H1 (cell line): ENCODE measurements around the gene CDC14B.

ENCODE experiments used
- CTCF ChIP-seq, 3 experiments: IDR thresholded peaks; 1 replicate in 2 of 3; 2 replicates in 1 of 3; pipeline versions ENCODE4 v1.5.1 to v1.6.1; 2011; ENCODE audit warnings: low read length in 3 of 3, mild to moderate bottlenecking in 3 of 3, inconsistent platforms in 2 of 3, low read depth in 1 of 3, moderate library complexity in 1 of 3; ENCODE audit not compliant: insufficient read depth in 1 of 3; ENCODE audit errors: control extremely low read depth in 1 of 3
- EZH2 ChIP-seq: fragments of 200-600 bp; sonication (generic); IDR thresholded peaks from 2 replicates; pipeline ENCODE4 v1.7.1; 2012; ENCODE audit warnings: low read depth, mild to moderate bottlenecking, moderate library complexity, low read length, inconsistent platforms; ENCODE audit not compliant: severe bottlenecking
- GABPA ChIP-seq: IDR thresholded peaks from 2 replicates; pipeline ENCODE4 v1.6.1; 2011; ENCODE audit warnings: mild to moderate bottlenecking, low read length, moderate library complexity, borderline replicate concordance; ENCODE audit not compliant: insufficient read depth
- HDAC2 ChIP-seq, 2 experiments: fragments of 300-600 bp in 1 of 2; sonication (generic) in 1 of 2; IDR thresholded peaks; 2 replicates each; pipeline ENCODE4 v1.6.1; 2011 to 2012; ENCODE audit warnings: low read depth in 2 of 2, low read length in 2 of 2, mild to moderate bottlenecking in 2 of 2, moderate library complexity in 2 of 2, borderline replicate concordance in 1 of 2, inconsistent platforms in 1 of 2
- JUN ChIP-seq: IDR thresholded peaks from 2 replicates; pipeline ENCODE4 v1.6.1; 2011; ENCODE audit warnings: low read depth, mild to moderate bottlenecking, improper control_type of control experiment, low read length
- POLR2A ChIP-seq, 2 experiments: IDR thresholded peaks; 1 replicate in 1 of 2; 2 replicates in 1 of 2; pipeline ENCODE4 v1.6.1; 2011; ENCODE audit warnings: low read depth in 2 of 2, low read length in 2 of 2, mild to moderate bottlenecking in 2 of 2; ENCODE audit errors: control extremely low read depth in 1 of 2
- POLR2AphosphoS5 ChIP-seq: IDR thresholded peaks from 2 replicates; pipeline ENCODE4 v1.6.1; 2011; ENCODE audit warnings: low read depth, low read length
- RXRA ChIP-seq: IDR thresholded peaks from 2 replicates; pipeline ENCODE4 v1.6.1; 2011; ENCODE audit warnings: low read depth, mild to moderate bottlenecking, low read length, moderate library complexity; ENCODE audit not compliant: insufficient read depth
- SIN3A ChIP-seq, 2 experiments: IDR thresholded peaks in 1 of 2; conservative IDR thresholded peaks in 1 of 2; 2 replicates each; pipeline ENCODE4 v1.6.1; 2011 to 2012; ENCODE audit warnings: low read length in 2 of 2, improper control_type of control experiment in 1 of 2, low read depth in 1 of 2, mild to moderate bottlenecking in 1 of 2
- TAF1 ChIP-seq: IDR thresholded peaks from 2 replicates; pipeline ENCODE4 v1.6.1; 2011; ENCODE audit warnings: mild to moderate bottlenecking, low read depth, low read length
- YY1 ChIP-seq: IDR thresholded peaks from 2 replicates; pipeline ENCODE4 v1.6.1; 2011; ENCODE audit warnings: low read depth, mild to moderate bottlenecking, low read length

GRCh38 chr9:96453625-96454024 lies 166.0 kb downstream of the CDC14B start:
- TF ChIP-seq RXRA (no peak), POLR2A (IDR thresholded peaks at IDR 0.05; ENCODE audit: control extremely low read depth in 1 of 2, low read depth in 2 of 2, low read length in 2 of 2) (no peak), HDAC2 (IDR thresholded peaks at IDR 0.05; ENCODE audit: borderline replicate concordance in 1 of 2, low read depth in 2 of 2, low read length in 2 of 2) (no peak), SIN3A (conservative IDR thresholded peaks at IDR 0.05 in 1 of 2, IDR thresholded peaks at IDR 0.05 in 1 of 2; ENCODE audit: low read depth in 1 of 2, low read length in 2 of 2) (no peak), JUN (no peak), TAF1 (no peak), CTCF (IDR thresholded peaks at IDR 0.05; ENCODE audit: control extremely low read depth in 1 of 3, insufficient read depth in 1 of 3, low read depth in 1 of 3, low read length in 3 of 3) (peak in 2 of 3 experiments; percentile 32 to 54; a peak in 2 of 4 replicates), POLR2AphosphoS5 (no peak), GABPA (no peak), EZH2 (no peak), YY1 (no peak)
